ENCODE data around the gene ALDH1L1. TPM values are rescaled to one million over a fixed set of nuclear protein-coding genes. Genes with fewer than 3 reads are reported as not detected.

The ALDH1L1 gene
- total RNA-seq, 1 donor from 2014 or later = 1.0 TPM

- Mint-ChIP-seq H3K4me1 (no peaks in the 10 kb centered on the region), H3K27me3 (ENCODE audit: low read depth) (peaks cover 10% of the 10 kb centered on the region), H3K9me3 (peaks cover 10% of the 10 kb centered on the region), H3K4me3 (no peak overlapping the region), H3K27ac (no peak overlapping the region), H3K36me3 (no peaks in the 10 kb centered on the region)
- TF ChIP-seq CTCF (IDR thresholded peaks at IDR 0.05; ENCODE audit: unreplicated experiment) = no peak
- no peak for DNase-seq (ENCODE audit: low spot score in 2 of 2, unreplicated experiment in 2 of 2)
Measured at GRCh38 chr3:126114443-126115386, 65.7 kb downstream of the ALDH1L1 start.

GRCh38 chr3:126113733-126114442 lies 66.5 kb downstream of the ALDH1L1 start:
- Mint-ChIP-seq H3K27ac (no peak overlapping the region), H3K27me3 (ENCODE audit: low read depth) (peaks cover 3% of the 10 kb centered on the region), H3K9me3 (peaks cover 2% of the 10 kb centered on the region), H3K36me3 (no peaks in the 10 kb centered on the region), H3K4me1 (no peaks in the 10 kb centered on the region), H3K4me3 (no peak overlapping the region)
- TF ChIP-seq CTCF (IDR thresholded peaks at IDR 0.05; ENCODE audit: unreplicated experiment) = peak; percentile 51
- no peak for DNase-seq (ENCODE audit: low spot score in 2 of 2, unreplicated experiment in 2 of 2)

GRCh38 chr3:126113238-126113555 lies 67.2 kb downstream of the ALDH1L1 start:
- TF ChIP-seq CTCF (IDR thresholded peaks at IDR 0.05; ENCODE audit: unreplicated experiment) = no peak
- Mint-ChIP-seq H3K27me3 (ENCODE audit: low read depth) (no peaks in the 10 kb centered on the region), H3K4me1 (no peaks in the 10 kb centered on the region), H3K4me3 (no peak overlapping the region), H3K27ac (no peak overlapping the region), H3K9me3 (no peaks in the 10 kb centered on the region), H3K36me3 (no peaks in the 10 kb centered on the region)
- no peak for DNase-seq (ENCODE audit: low spot score in 2 of 2, unreplicated experiment in 2 of 2)

- no peak for TF ChIP-seq CTCF (IDR thresholded peaks at IDR 0.05; ENCODE audit: unreplicated experiment)
- H3K36me3 Mint-ChIP-seq = no peaks in the 10 kb centered on the region
- H3K4me3 Mint-ChIP-seq = no peak overlapping the region
- H3K27me3 Mint-ChIP-seq (ENCODE audit: low read depth) = no peaks in the 10 kb centered on the region
- H3K27ac Mint-ChIP-seq = no peak overlapping the region
- peak in 1 of 2 experiments; percentile 32 for DNase-seq (ENCODE audit: low spot score in 2 of 2, unreplicated experiment in 2 of 2)
- no peaks in the 10 kb centered on the region for H3K4me1 Mint-ChIP-seq
- no peaks in the 10 kb centered on the region for H3K9me3 Mint-ChIP-seq
Measured at GRCh38 chr3:126112531-126113237, 67.7 kb downstream of the ALDH1L1 start.

GRCh38 chr3:126111566-126112475 lies 68.6 kb downstream of the ALDH1L1 start:
- H3K36me3 Mint-ChIP-seq = no peaks in the 10 kb centered on the region
- no peaks in the 10 kb centered on the region for H3K9me3 Mint-ChIP-seq
- TF ChIP-seq CTCF (IDR thresholded peaks at IDR 0.05; ENCODE audit: unreplicated experiment) = no peak
- no peak overlapping the region for H3K27ac Mint-ChIP-seq
- no peaks in the 10 kb centered on the region for H3K27me3 Mint-ChIP-seq (ENCODE audit: low read depth)
- no peak overlapping the region for H3K4me3 Mint-ChIP-seq
- no peaks in the 10 kb centered on the region for H3K4me1 Mint-ChIP-seq
- DNase-seq (ENCODE audit: low spot score in 2 of 2, unreplicated experiment in 2 of 2) = peak in 1 of 2 experiments; percentile 33
